HK-2 (cell line): ENCODE data around the gene C2orf68.
"Not testable (repeated sequence)": the region's sequence is repeated elsewhere in the genome, so short reads cannot be mapped to it uniquely, and the experiment has no call there.

ENCODE experiments used
- DNase-seq: peaks from one replicate; pipeline ENCODE4 v3.0.0-alpha.2; 2018; ENCODE audit not compliant: unreplicated experiment

C2orf68 gene

DNA sequence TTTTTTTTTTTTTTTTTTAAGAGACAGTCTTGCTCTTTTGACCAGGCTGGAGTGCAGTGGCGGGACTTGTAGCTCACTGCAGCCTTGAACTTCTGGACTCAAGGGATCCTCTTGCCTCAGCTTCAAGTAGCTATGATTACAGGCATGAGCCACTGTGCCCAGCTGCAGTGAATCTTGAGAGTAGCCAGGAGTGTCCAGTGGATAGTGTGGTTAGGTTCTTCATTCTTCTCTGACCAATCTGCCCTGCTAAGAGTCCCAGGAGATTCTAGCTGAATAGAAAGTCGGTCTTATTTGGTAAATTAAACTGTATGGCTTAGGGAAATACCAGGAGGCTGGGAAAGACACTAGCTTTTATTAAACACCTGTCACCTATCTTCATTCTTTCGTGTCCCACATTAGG, 19.4 kb upstream of the C2orf68 start:
- DNase-seq = no peak

GRCh38 chr2:85628658-85629057, 16.8 kb upstream of the C2orf68 start:
- no peak for DNase-seq

DNA sequence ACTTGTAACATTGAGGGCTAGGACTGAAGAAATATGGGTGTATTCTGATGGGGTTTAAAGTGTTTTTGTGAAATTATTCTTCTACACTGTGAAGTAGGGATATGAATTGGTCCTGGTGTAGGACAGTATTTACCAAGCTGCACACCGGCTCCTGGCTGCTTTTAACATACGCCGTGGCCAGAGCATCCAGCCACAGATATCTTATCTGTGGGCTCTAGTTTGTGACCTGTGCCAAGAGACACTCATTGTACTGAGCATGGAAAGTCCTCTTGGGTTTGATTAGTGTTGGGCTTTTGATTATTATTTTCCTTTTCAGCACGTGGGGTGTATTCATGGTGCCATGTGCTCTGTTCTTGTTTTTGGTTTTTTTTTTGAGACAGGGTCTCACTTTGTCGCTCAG, 12.1 kb upstream of the C2orf68 start:
- no peak for DNase-seq

DNA sequence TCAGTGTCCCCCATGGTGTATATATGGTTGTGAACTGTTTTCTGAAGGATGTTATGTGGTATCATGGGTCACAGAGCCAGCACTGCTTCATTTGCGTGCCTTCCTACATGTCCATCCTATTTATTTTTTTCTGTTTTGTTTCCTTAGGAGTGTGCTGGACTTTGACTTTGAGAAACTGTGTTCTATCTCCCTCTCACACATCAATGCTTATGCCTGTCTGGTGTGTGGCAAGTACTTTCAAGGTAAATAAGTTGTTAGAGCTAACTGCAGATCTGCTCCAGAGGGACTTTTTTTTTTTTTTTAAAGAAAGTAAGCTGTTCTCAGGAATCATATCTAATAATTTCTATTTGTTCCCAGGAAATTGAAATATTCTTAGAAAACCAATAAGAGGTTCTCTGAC, 9.5 kb upstream of the C2orf68 start:
- DNase-seq = no peak

- DNase-seq = no peak
Measured at GRCh38 chr2:85619617-85620016, 7.8 kb upstream of the C2orf68 start.

DNA sequence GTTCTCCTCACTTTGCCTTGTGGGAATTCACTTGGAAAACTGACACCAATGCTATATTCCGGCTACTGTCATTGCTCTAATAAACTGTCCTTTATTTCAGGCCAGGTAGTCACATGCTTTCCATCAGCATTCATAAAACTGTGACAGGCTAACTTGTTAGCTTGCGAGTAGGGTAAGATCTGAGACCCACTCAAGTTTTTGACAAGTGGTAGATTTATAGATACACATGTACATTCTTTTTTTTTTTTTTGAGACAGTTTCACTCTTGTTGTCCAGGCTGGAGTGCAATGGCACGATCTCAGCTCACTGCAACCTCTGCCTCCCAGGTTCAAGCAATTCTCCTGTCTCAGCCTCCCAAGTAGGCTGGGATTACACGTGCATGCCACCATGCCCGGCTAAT, 5.9 kb upstream of the C2orf68 start:
- not testable (repeated sequence) for DNase-seq

DNA sequence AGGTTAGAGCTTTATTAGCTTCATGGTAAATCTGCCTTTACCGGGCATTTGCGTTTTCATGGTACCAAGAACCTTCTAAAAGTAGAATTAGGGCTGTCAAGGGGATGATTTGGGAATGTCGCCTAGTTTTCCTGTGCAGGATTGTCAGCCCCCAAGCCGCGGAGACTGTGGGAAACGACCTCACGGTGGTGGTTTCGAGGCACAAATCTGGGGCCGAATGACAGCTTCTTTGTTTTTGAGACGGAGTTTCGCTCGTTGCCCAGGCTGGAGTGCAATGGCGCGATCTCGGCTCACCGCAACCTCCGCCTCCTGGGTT, 3.5 kb upstream of the C2orf68 start:
- DNase-seq = no peak

GRCh38 chr2:85614757-85615156, 2.9 kb upstream of the C2orf68 start:
- not testable (repeated sequence) for DNase-seq

- DNase-seq = no peak
Measured at GRCh38 chr2:85613717-85614515, 2.0 kb upstream of the C2orf68 start.

DNA sequence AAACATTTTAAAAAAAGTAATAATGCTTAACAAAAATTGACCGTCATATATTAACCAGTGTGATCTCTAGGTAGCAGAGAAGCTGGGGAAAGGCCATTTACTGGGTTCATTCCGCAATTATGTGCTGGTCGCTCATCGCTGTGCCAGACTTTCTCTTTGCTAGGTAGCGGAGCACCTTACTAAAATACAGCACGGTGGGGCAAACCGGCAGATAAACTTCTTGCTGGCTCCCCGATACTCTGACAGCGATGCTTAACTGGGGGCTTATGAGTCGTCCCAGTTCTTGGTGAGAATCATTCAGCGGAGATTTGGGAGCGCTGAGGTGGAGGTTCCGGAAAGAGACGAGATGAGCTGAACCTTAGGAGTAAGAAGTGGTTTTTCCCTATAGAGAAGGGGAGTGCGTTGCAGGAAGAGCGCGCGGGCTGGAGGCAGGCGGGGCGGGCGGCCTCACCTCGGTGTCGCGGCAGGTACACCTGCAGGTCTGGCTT, 605 bp downstream of the C2orf68 start:
- no peak for DNase-seq

DNA sequence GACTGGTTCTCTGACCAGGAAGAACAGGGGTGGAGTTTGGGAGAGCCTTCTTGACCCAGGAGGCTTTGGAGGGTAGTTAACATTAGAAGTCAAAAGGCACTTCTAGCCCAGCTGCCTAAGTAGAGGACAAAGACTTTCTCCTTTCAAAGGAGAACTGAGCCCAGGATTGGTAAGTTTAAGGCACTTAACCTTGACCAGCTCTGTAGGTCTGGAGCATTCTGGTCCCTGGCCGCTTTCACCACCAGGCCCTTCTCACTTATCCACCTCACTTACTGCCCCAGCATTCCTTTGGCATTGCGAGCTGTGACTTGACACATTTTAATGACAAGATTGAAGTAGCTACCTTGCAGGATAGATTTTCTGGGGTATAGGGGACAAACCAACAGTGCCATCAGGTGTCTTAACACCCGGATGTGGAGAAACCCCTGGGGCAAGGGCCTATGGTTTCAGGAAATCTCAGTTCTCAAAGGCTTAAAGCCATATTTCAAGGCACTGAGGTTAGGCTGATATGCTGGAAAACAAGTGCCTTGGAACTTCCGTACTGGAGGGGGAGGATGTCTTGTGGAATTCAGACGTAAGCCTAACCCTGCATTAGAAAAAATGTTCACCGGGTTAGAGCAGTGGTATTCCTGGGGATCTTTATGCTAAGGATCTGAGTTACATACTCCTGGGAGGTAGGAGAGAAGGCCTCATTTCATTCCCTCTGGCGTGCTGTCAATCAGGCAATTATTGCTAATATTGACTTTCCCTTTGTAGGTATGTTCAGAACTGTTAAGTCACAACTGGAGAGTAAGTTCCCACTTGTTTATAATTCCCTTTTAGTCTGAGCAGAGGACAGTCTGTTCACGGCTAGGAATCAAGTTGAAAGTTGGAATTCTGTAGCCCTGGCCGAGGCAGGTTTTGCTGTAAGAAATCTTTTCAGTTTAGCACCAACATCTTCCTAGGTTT, 4.3 kb downstream of the C2orf68 start:
- DNase-seq = no peak

DNA sequence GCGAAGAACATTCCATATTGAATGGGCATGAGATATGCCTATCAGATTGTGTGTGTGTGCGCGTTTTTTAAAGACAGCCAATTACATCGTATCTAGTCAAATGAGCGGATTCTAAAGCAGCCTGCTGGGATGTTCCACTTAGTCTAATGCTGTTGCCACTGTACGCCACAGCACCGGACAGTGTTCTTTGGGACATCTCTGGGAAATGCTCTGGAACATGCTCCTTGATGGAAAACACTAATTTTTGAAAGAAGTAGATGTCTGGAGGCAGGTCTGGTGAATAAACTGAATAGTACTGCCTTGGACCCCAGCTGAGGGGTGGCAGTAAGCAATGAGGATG, 5.8 kb downstream of the C2orf68 start:
- DNase-seq = no peak

DNA sequence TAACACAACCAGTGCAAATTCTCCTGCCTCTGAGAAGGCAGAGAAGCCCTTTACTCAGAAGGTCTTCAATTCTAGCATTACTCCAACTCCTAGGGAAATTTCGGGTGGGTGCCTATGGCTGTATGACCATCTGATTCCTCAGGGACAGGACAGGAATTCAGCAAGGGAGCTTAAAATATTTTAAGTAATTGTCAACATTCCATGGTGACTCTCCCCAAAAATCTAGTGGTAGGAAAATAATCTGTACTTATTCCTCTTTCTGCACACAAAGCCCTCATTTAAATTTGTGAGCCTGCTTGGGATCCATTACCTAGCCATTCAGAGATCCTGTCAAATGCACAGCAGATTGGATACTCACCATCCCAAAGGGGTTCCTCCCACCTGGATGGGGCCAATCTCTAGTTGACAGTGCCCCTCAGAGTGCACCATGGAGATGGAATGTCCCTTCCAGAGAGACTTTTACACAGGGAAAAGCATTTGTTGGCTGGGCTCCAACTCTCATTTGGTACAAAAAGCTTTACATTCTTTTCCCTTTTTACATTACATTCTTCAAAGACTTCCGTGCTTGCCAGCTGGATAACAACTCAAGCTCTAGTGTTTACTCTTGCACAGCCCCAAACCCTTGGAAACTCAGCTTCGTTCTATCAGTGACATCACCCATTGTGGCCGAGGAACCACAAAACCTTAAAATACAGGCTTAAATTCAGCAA, 6.3 kb downstream of the C2orf68 start:
- no peak for DNase-seq

DNA sequence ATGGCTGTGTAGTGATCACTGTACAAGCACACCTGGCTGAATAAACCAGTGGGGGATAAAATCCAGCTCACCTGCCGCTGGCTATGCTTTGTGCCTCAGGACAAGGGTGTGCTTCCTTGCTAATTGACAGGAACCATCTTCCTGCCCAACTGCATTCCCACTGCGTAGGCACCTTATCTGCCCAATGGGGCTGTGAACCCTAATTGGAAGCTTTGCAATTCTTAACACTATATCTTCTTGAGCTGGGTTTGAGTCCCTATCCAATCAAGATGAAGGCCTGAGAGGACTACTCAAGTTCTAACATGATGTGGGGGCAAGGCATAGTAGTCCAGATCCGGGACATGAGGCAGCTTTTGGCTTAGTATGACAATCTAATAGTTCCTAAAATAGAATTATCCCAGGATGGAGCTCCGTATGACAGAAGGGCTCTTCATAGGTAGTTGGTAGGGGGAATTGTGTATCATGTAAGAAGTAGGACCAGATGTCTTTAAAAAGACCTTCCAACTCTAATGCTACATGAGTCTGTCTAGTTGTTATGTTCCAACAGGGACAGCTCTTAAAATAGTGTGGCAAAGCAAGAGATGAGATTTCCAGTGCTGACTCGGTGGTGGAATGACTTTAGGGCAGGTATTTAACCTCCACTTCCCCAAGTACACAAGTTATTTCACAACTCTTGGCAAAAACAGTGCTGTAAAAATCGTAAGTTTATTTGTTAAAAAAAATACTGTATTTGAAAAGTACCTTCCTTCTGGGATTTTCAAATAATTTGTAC, 7.1 kb downstream of the C2orf68 start:
- no peak for DNase-seq

DNA sequence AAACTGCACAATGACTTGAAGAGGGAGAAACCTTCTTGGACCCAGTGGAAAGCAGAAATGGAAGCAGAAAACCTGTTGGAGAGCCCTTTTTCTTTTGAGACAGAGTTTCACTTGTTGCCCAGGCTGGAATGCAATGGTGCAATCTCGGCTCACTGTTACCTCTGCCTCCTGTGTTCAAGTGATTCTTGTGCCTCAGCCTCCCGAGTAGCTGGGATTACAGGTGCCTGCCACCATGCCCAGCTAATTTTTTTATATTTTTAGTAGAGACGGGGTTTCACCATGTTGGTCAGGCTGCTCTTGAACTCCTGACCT, 7.8 kb downstream of the C2orf68 start:
- not testable (repeated sequence) for DNase-seq

DNA sequence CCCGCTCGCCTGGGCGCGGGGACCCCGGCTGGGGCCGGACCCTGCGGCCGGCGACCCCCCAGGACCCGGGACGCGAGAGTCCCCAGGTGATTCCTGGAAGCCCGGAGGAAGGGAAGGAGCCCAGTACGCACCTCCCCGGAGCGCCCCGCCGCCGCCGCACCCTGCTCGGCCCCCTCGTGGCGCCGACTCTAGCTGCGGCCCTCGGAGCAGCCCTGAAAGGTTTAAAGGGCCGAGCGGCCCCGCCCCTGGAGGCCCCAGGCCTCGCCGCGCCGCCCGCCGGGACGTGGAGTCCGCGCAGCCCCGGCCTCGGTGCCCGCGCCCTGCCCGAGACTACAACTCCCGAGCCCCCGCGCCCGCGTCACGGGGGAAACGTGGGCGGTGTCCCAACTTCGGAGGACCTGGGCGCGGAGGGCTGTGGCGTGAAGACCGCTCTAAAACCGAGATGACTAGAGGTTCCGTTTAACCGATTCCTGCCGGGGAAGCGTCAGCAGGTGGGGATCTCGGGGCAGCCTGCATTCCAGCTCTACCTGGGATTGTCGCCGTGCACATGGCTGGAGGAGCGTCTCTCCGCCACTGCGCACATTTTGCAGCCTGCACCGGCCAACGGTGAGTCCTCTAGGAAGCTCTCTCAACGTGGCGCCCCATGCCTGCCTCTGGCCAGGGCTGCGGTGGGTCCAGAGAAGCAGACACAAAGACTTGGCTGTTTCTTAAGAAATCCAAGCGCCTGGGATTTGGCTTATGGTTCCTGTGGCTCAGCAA, 9.2 kb downstream of the C2orf68 start, which contains the start of gene TMEM150A:
TMEM150A (minus strand) TSS at position 223 of the 759 bp plus-strand sequence. CDS start 750 bp downstream, outside the sequence.
- peak; percentile 89 for DNase-seq

DNA sequence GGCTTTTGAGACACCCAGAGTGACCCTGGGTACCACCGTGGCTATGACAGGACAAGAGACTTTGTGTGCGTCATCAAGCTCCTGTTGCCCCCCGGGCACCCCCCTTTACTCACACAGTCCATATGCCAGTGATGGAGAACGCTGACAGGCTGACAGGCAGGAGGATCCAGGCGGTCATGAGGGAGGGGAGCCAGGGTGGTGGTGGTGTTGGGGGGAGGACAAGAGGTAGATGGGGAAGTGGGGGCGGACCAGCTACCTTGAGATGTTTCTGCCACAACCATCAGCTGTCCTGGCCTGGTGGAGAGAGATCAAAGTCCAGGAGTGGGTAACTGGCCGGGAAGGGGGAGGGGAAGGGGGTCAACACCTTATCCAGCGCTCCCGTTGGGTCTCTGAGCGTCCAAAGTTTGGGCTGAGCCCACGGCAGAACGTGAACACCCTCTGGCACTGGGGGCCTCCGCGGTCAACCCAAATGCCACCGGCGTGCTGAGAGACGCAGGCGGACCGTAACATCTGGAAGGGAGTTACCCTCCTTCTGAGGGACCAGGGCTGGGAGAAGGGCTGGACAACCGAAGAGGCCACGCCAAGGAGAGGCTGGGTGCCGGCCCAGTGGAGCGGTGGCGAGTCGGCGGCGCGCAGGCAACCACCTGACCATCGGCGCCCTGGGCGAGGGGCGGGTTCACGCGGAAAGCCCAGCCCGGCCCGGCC, 9.9 kb downstream of the C2orf68 start:
- DNase-seq = peak; percentile 70

- no peak for DNase-seq
Measured at GRCh38 chr2:85600951-85601770, 10.7 kb downstream of the C2orf68 start.

DNA sequence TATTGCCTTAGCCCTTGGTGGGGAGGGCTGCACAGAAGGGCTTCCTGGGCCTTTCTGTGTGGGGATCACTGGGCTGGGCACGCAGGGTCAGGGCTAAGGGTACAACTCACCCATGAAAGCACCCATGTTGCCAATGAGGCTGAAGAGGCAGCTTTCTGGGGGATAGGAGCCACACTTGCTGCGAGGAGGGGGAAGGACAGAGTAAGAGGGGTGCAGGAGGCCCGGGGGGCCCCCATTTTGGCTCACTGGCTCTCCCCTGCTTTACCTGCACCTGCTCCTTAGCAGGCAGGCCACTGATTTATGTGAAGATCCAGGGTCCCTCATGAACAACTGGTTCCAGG, 11.7 kb downstream of the C2orf68 start:
- DNase-seq = no peak
